ENCODE measurements around the gene SCEL.
A peak's percentile ranks its signal among the peaks of the same experiment; 100 is the strongest.
"Not testable (repeated sequence)": the region's sequence is repeated elsewhere in the genome, so short reads cannot be mapped to it uniquely, and the experiment has no call there.

The SCEL gene

GRCh38 chr13:77535448-77535847 is at the start of gene SCEL:
Gene SCEL (plus strand): TSS chr13:77535706. CDS start chr13:77555876, 20,170 bp downstream.
- DNase-seq (ENCODE audit: low spot score), result no peak

GRCh38 chr13:77489566-77490337 is 45.8 kb upstream of the SCEL start:
- DNase-seq (ENCODE audit: low spot score), result no peak

GRCh38 chr13:77492982-77493381 is 42.5 kb upstream of the SCEL start:
- peak; percentile 47 for DNase-seq (ENCODE audit: low spot score)

GRCh38 chr13:77494226-77494625 is 41.3 kb upstream of the SCEL start:
- DNase-seq (ENCODE audit: low spot score), result no peak

GRCh38 chr13:77497350-77497749 is 38.2 kb upstream of the SCEL start:
- DNase-seq (ENCODE audit: low spot score), result no peak

- DNase-seq (ENCODE audit: low spot score), result no peak
Observed at GRCh38 chr13:77497835-77498234, 37.7 kb upstream of the SCEL start.

GRCh38 chr13:77502104-77502720 is 33.3 kb upstream of the SCEL start:
- DNase-seq (ENCODE audit: low spot score), result no peak

GRCh38 chr13:77503398-77503797 is 32.1 kb upstream of the SCEL start:
- DNase-seq (ENCODE audit: low spot score), result no peak

- DNase-seq (ENCODE audit: low spot score), result no peak
Observed at GRCh38 chr13:77506874-77507273, 28.6 kb upstream of the SCEL start.

- peak; percentile 75 for DNase-seq (ENCODE audit: low spot score)
Observed at GRCh38 chr13:77507931-77508776, 27.4 kb upstream of the SCEL start.

GRCh38 chr13:77508959-77509620 is 26.4 kb upstream of the SCEL start:
- peak; percentile 23 for DNase-seq (ENCODE audit: low spot score)

GRCh38 chr13:77510156-77510555 is 25.4 kb upstream of the SCEL start:
- no peak for DNase-seq (ENCODE audit: low spot score)

- DNase-seq (ENCODE audit: low spot score), result no peak
Observed at GRCh38 chr13:77511552-77511951, 24.0 kb upstream of the SCEL start.

- no peak for DNase-seq (ENCODE audit: low spot score)
Observed at GRCh38 chr13:77513719-77514335, 21.7 kb upstream of the SCEL start.

- DNase-seq (ENCODE audit: low spot score), result no peak
Observed at GRCh38 chr13:77514336-77514726, 21.2 kb upstream of the SCEL start.

GRCh38 chr13:77515785-77516184 is 19.7 kb upstream of the SCEL start:
- DNase-seq (ENCODE audit: low spot score), result no peak

GRCh38 chr13:77516342-77516789 is 19.1 kb upstream of the SCEL start:
- DNase-seq (ENCODE audit: low spot score), result no peak

- no peak for DNase-seq (ENCODE audit: low spot score)
Observed at GRCh38 chr13:77518266-77518665, 17.2 kb upstream of the SCEL start.

GRCh38 chr13:77519396-77519795 is 16.1 kb upstream of the SCEL start:
- DNase-seq (ENCODE audit: low spot score), result not testable (repeated sequence)

- DNase-seq (ENCODE audit: low spot score), result no peak
Observed at GRCh38 chr13:77519808-77520207, 15.7 kb upstream of the SCEL start.

GRCh38 chr13:77521194-77521593 is 14.3 kb upstream of the SCEL start:
- DNase-seq (ENCODE audit: low spot score), result peak; percentile 26

Measured in COLO829 (cell line).